Mucosa of descending colon (tissue), 3 donors: ENCODE measurements around the gene ANXA6. TPM values are rescaled to one million over a fixed set of nuclear protein-coding genes. Genes with fewer than 3 reads are reported as not detected.

Source experiments
- ATAC-seq: fragments of 200-7000 bp; cut with Tn5 transposase; one replicate; pipeline ENCODE4 v1.9.1; 2020; ENCODE audit warnings: mild to moderate bottlenecking, moderate library complexity
- DNase-seq, 3 donors: peaks; one replicate each; pipeline ENCODE4 v3.0.0-alpha.2; 2020
- H3K36me3 ChIP-seq: fragments of 200-600 bp; one replicate; pipeline ENCODE4 v1.8.0; 2021; ENCODE audit warnings: low read depth, mild to moderate bottlenecking
- H3K4me1 ChIP-seq: fragments of 200-600 bp; one replicate; pipeline ENCODE4 v1.8.0; 2021; ENCODE audit warnings: low read depth, mild to moderate bottlenecking
- H3K4me3 ChIP-seq: fragments of 200-600 bp; one replicate; pipeline ENCODE4 v1.8.0; 2021; ENCODE audit warnings: mild to moderate bottlenecking
- H3K9me3 ChIP-seq: fragments of 200-600 bp; one replicate; pipeline ENCODE4 v1.8.0; 2021; ENCODE audit warnings: mild to moderate bottlenecking
- CTCF ChIP-seq: fragments of 200-600 bp; IDR thresholded peaks from one replicate; pipeline ENCODE4 v1.8.0; 2022; ENCODE audit warnings: antibody characterized with exemption, mild to moderate bottlenecking
- intact Hi-C, 2 donors: fragments of 100-400 bp; cut with DNase I in 1 of 2; cut with micrococcal nuclease in 1 of 2; formaldehyde crosslinking; loops; one replicate each; pipeline versions ENCODE4 v1.11.0 to v1.11.1; 2022; cut with DNase I, micrococcal nuclease
- total RNA-seq, 3 donors: library from RNA; stranded (reverse); fragmentation: NEBNext Ultra II Directional in 2 of 3; extraction: Animal tissue kit (Norgen Biotek cat#: 25700) in 2 of 3; gene quantifications; one replicate each; pipeline versions ENCODE4 v1.2.1 to v1.2.4, GENCODE V29; 2021 to 2023
- donor health status: DM: no; HTN: no; CAD: no; lungs with moderate emphysema.
- donor health status: DM: no; HTN: no; CAD: no.
- donor health status: DM: no; HTN: yes; CAD: no.

ANXA6 gene
- total RNA-seq, 3 donors from 2014 or later = 21.4 to 180 (median 68.0) TPM

GRCh38 chr5:151142933-151143332, 14.6 kb downstream of the ANXA6 start:
- no peak for TF ChIP-seq CTCF
- H3K9me3 ChIP-seq = no peaks in the 10 kb centered on the region
- no peak for ATAC-seq
- no peak overlapping the region for H3K4me3 ChIP-seq
- H3K4me1 ChIP-seq = peaks cover 18% of the 10 kb centered on the region
- no peak for DNase-seq
- intact Hi-C loops = no loop called here
- no peaks in the 10 kb centered on the region for H3K36me3 ChIP-seq

DNA sequence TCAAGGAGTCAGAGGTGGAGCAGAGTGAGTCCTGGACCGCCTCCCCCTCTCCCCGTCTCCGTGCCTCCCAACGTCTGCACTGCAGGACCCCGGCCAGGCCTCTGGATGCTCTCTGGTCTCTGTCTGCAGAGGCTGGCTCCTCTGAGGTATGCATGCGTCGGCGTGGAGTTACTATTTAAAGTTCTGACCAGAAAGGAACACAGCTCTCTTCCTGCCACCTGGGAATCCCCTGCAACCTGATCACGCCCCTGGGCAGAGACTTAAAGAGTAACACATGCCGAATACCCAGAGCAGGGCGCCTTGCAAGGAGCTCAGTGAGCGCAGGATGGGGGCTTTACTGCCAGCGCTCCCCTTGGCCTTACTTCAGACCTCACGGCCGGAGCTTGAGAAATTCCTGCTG, 16.0 kb downstream of the ANXA6 start:
- no peak overlapping the region for H3K4me3 ChIP-seq
- H3K4me1 ChIP-seq = peaks cover 18% of the 10 kb centered on the region
- DNase-seq = peak in 1 of 3 donors; percentile 58
- peak; percentile 66 for ATAC-seq
- no peak for TF ChIP-seq CTCF
- H3K9me3 ChIP-seq = no peaks in the 10 kb centered on the region
- intact Hi-C loops = no loop called here
- no peaks in the 10 kb centered on the region for H3K36me3 ChIP-seq

GRCh38 chr5:151140686-151141459, 16.7 kb downstream of the ANXA6 start:
- Histone ChIP-seq H3K9me3 (no peaks in the 10 kb centered on the region), H3K4me3 (no peak overlapping the region), H3K4me1 (peaks cover 18% of the 10 kb centered on the region), H3K36me3 (no peaks in the 10 kb centered on the region)
- ATAC-seq (no peak), DNase-seq (no peak)
- intact Hi-C loops = no loop called here
- TF ChIP-seq CTCF = no peak

GRCh38 chr5:151139646-151140045, 17.9 kb downstream of the ANXA6 start:
- Histone ChIP-seq H3K4me3 (no peak overlapping the region), H3K36me3 (no peaks in the 10 kb centered on the region), H3K4me1 (peaks cover 11% of the 10 kb centered on the region), H3K9me3 (no peaks in the 10 kb centered on the region)
- DNase-seq (no peak), ATAC-seq (no peak)
- TF ChIP-seq CTCF = no peak
- intact Hi-C loops = no loop called here

- H3K4me1 ChIP-seq = peaks cover 11% of the 10 kb centered on the region
- ATAC-seq (peak; percentile 51), DNase-seq (no peak)
- H3K9me3 ChIP-seq = no peaks in the 10 kb centered on the region
- intact Hi-C loops = no loop called here
- H3K4me3 ChIP-seq = no peak overlapping the region
- H3K36me3 ChIP-seq = no peaks in the 10 kb centered on the region
- TF ChIP-seq CTCF = no peak
Measured at GRCh38 chr5:151139015-151139414, 18.6 kb downstream of the ANXA6 start.
